NCI-H1436 (cell line): ENCODE measurements around the gene DUSP8.

Source experiments
- DNase-seq: peaks from one replicate; lab custom pipeline; 2025; lab: John Stamatoyannopoulos, UW

DUSP8 gene

GRCh38 chr11:1553808-1554594 lies 18.1 kb downstream of the DUSP8 start:
- DNase-seq, result no peak

GRCh38 chr11:1549338-1550330 lies 22.4 kb downstream of the DUSP8 start:
- no peak for DNase-seq

- DNase-seq, result peak; percentile 30
These were observed 23.6 kb downstream of the DUSP8 start for GRCh38 chr11:1548221-1549070.

- DNase-seq, result no peak
These were observed 24.5 kb downstream of the DUSP8 start for GRCh38 chr11:1547467-1548098.

GRCh38 chr11:1546536-1547466 lies 25.3 kb downstream of the DUSP8 start:
- peak; percentile 36 for DNase-seq

- DNase-seq, result no peak
These were observed 26.0 kb downstream of the DUSP8 start for GRCh38 chr11:1546077-1546535.

GRCh38 chr11:1545432-1545831 lies 26.6 kb downstream of the DUSP8 start:
- no peak for DNase-seq

- DNase-seq, result no peak
These were observed 27.5 kb downstream of the DUSP8 start for GRCh38 chr11:1544536-1544935.

- no peak for DNase-seq
These were observed 28.3 kb downstream of the DUSP8 start for GRCh38 chr11:1543606-1544263.

GRCh38 chr11:1542267-1542666 lies 29.8 kb downstream of the DUSP8 start:
- DNase-seq, result no peak

GRCh38 chr11:1541474-1542204 lies 30.4 kb downstream of the DUSP8 start:
- no peak for DNase-seq

GRCh38 chr11:1540074-1540473 lies 32.0 kb downstream of the DUSP8 start:
- DNase-seq, result no peak

- DNase-seq, result no peak
These were observed 33.9 kb downstream of the DUSP8 start for GRCh38 chr11:1538153-1538552.

- DNase-seq, result no peak
These were observed 35.8 kb downstream of the DUSP8 start for GRCh38 chr11:1536065-1536843.

GRCh38 chr11:1534682-1535081 lies 37.4 kb downstream of the DUSP8 start:
- DNase-seq, result no peak

GRCh38 chr11:1534171-1534570 lies 37.9 kb downstream of the DUSP8 start:
- no peak for DNase-seq

- no peak for DNase-seq
These were observed 38.7 kb downstream of the DUSP8 start for GRCh38 chr11:1533342-1533725.
